ENCODE measurements around the gene MAST4.
"Not testable (repeated sequence)": the region's sequence is repeated elsewhere in the genome, so short reads cannot be mapped to it uniquely, and the experiment has no call there.

MAST4 gene

GRCh38 chr5:67090040-67090439 lies 493.8 kb downstream of the MAST4 start:
- DNase-seq (ENCODE audit: low spot score): no peak

- no peak for DNase-seq (ENCODE audit: low spot score)
These were observed 494.4 kb downstream of the MAST4 start for GRCh38 chr5:67090593-67090992.

GRCh38 chr5:67092535-67092934 lies 496.3 kb downstream of the MAST4 start:
- DNase-seq (ENCODE audit: low spot score): no peak

- DNase-seq (ENCODE audit: low spot score): no peak
These were observed 497.1 kb downstream of the MAST4 start for GRCh38 chr5:67093279-67093678.

- no peak for DNase-seq (ENCODE audit: low spot score)
These were observed 498.5 kb downstream of the MAST4 start for GRCh38 chr5:67094476-67095300.

GRCh38 chr5:67095346-67096171 lies 499.4 kb downstream of the MAST4 start:
- peak; percentile 9 for DNase-seq (ENCODE audit: low spot score)

- DNase-seq (ENCODE audit: low spot score): no peak
These were observed 502.5 kb downstream of the MAST4 start for GRCh38 chr5:67098656-67099055.

GRCh38 chr5:67100301-67100700 lies 504.1 kb downstream of the MAST4 start:
- no peak for DNase-seq (ENCODE audit: low spot score)

GRCh38 chr5:67102708-67103107 lies 506.5 kb downstream of the MAST4 start:
- no peak for DNase-seq (ENCODE audit: low spot score)

GRCh38 chr5:67104859-67105258 lies 508.7 kb downstream of the MAST4 start:
- no peak for DNase-seq (ENCODE audit: low spot score)

- no peak for DNase-seq (ENCODE audit: low spot score)
These were observed 509.1 kb downstream of the MAST4 start for GRCh38 chr5:67105270-67105669.

GRCh38 chr5:67106626-67107342 lies 510.6 kb downstream of the MAST4 start:
- DNase-seq (ENCODE audit: low spot score): no peak

- DNase-seq (ENCODE audit: low spot score): no peak
These were observed 515.6 kb downstream of the MAST4 start for GRCh38 chr5:67111779-67112178.

GRCh38 chr5:67115246-67115645 lies 519.1 kb downstream of the MAST4 start:
- no peak for DNase-seq (ENCODE audit: low spot score)

GRCh38 chr5:67115817-67116216 lies 519.6 kb downstream of the MAST4 start:
- no peak for DNase-seq (ENCODE audit: low spot score)

GRCh38 chr5:67118050-67118620 lies 521.9 kb downstream of the MAST4 start:
- no peak for DNase-seq (ENCODE audit: low spot score)

GRCh38 chr5:67119010-67119409 lies 522.8 kb downstream of the MAST4 start:
- DNase-seq (ENCODE audit: low spot score): no peak

- DNase-seq (ENCODE audit: low spot score): no peak
These were observed 523.8 kb downstream of the MAST4 start for GRCh38 chr5:67120032-67120431.

GRCh38 chr5:67123819-67124218 lies 527.6 kb downstream of the MAST4 start:
- no peak for DNase-seq (ENCODE audit: low spot score)

- no peak for DNase-seq (ENCODE audit: low spot score)
These were observed 528.4 kb downstream of the MAST4 start for GRCh38 chr5:67124556-67124955.

GRCh38 chr5:67127347-67127895 lies 531.2 kb downstream of the MAST4 start:
- DNase-seq (ENCODE audit: low spot score): not testable (repeated sequence)

GRCh38 chr5:67129768-67130167 lies 533.6 kb downstream of the MAST4 start:
- DNase-seq (ENCODE audit: low spot score): no peak

Measured in HuH-7 (cell line).